GM12878 (cell line): ENCODE results near the gene SIGLEC6.

ENCODE experiments used
- ATF3 ChIP-seq: IDR thresholded peaks from 2 replicates; pipeline ENCODE4 v1.6.1; 2011; ENCODE audit warnings: low read depth, mild to moderate bottlenecking, low read length, moderate library complexity, borderline replicate concordance; ENCODE audit errors: extremely low read depth
- EZH2 ChIP-seq: IDR thresholded peaks from 2 replicates; pipeline ENCODE4 v1.6.1; 2012; ENCODE audit warnings: low read depth, mild to moderate bottlenecking, control low read depth, inconsistent platforms, low read length, borderline replicate concordance; ENCODE audit not compliant: control insufficient read depth
- RFX5 ChIP-seq: IDR thresholded peaks from 2 replicates; pipeline ENCODE4 v1.6.1; 2011; ENCODE audit warnings: low read depth, low read length, improper control_type of control experiment

- TF ChIP-seq RFX5, result no peak
- no peak for TF ChIP-seq EZH2
- no peak for TF ChIP-seq ATF3
These were observed 23.8 kb downstream of the SIGLEC6 start for GRCh38 chr19:51507640-51508058.
